Measurements from ENCODE around the gene ARMC9.

DNA sequence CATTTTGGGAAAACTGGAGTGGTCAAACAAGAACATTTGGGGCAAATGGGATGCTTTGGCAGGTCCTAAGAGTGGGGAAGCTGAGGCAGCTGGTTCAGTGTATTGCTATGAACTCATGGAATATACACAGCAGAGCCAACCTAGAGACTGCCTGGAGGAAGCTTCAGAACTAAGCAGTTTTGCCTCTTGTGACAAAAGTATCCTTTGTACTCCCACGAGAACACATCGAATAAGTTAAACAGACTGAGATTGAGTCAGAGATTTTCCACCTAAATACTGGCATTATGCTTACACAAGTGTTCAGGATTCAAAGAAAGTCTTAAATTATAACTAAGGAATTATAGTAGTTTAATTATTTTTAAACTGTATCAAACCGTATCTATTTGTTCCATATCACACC, 5.2 kb upstream of the ARMC9 start:
- TF ChIP-seq CTCF (IDR thresholded peaks at IDR 0.05) (no peak), EP300 (IDR thresholded peaks at IDR 0.05) (no peak)

All from upper lobe of left lung (tissue), 4 donors.